ENCODE data around the gene RTL9. TPM values are rescaled to one million over a fixed set of nuclear protein-coding genes. Genes with fewer than 3 reads are reported as not detected.

RTL9 gene
- total RNA-seq: 0.43 to 0.55 TPM (median 0.47 TPM) in 3 replicates

- Mint-ChIP-seq H3K9me3 (peaks cover 11% of the 10 kb centered on the region), H3K36me3 (no peaks in the 10 kb centered on the region), H3K4me1 (no peaks in the 10 kb centered on the region), H3K27ac (no peak within 1 kb of the TSS), H3K4me3 (no peak within 1 kb of the TSS), H3K27me3 (ENCODE audit: low read depth) (no peaks in the 10 kb centered on the region)
- no peak for DNase-seq (ENCODE audit: low spot score in 2 of 2, unreplicated experiment in 2 of 2)
- TF ChIP-seq CTCF (IDR thresholded peaks at IDR 0.05; ENCODE audit: unreplicated experiment): no peak
These were observed at the start of gene RTL9 for GRCh38 chrX:110358548-110358947. Gene RTL9 (plus strand): TSS chrX:110358848. CDS start chrX:110450618, 91,770 bp downstream.

GRCh38 chrX:110310000-110310790 lies 48.5 kb upstream of the RTL9 start:
- Mint-ChIP-seq H3K9me3 (no peaks in the 10 kb centered on the region), H3K27me3 (ENCODE audit: low read depth) (no peaks in the 10 kb centered on the region), H3K4me1 (peaks cover 35% of the 10 kb centered on the region), H3K4me3 (no peak overlapping the region), H3K27ac (peak overlapping the region; percentile 77), H3K36me3 (no peaks in the 10 kb centered on the region)
- DNase-seq (ENCODE audit: low spot score in 2 of 2, unreplicated experiment in 2 of 2): no peak
- no peak for TF ChIP-seq CTCF (IDR thresholded peaks at IDR 0.05; ENCODE audit: unreplicated experiment)

- Mint-ChIP-seq H3K4me3 (no peak overlapping the region), H3K4me1 (peaks cover 40% of the 10 kb centered on the region), H3K9me3 (no peaks in the 10 kb centered on the region), H3K27ac (no peak overlapping the region), H3K36me3 (no peaks in the 10 kb centered on the region), H3K27me3 (ENCODE audit: low read depth) (no peaks in the 10 kb centered on the region)
- no peak for TF ChIP-seq CTCF (IDR thresholded peaks at IDR 0.05; ENCODE audit: unreplicated experiment)
- DNase-seq (ENCODE audit: low spot score in 2 of 2, unreplicated experiment in 2 of 2): no peak
These were observed 47.8 kb upstream of the RTL9 start for GRCh38 chrX:110310896-110311295.

- Mint-ChIP-seq H3K9me3 (no peaks in the 10 kb centered on the region), H3K27me3 (ENCODE audit: low read depth) (no peaks in the 10 kb centered on the region), H3K36me3 (no peaks in the 10 kb centered on the region), H3K4me3 (no peak overlapping the region), H3K4me1 (peaks cover 48% of the 10 kb centered on the region), H3K27ac (no peak overlapping the region)
- DNase-seq (ENCODE audit: low spot score in 2 of 2, unreplicated experiment in 2 of 2): no peak
- TF ChIP-seq CTCF (IDR thresholded peaks at IDR 0.05; ENCODE audit: unreplicated experiment): no peak
These were observed 47.0 kb upstream of the RTL9 start for GRCh38 chrX:110311437-110312230.

GRCh38 chrX:110315551-110315950 lies 43.1 kb upstream of the RTL9 start:
- peak overlapping the region; percentile 88 for H3K4me3 Mint-ChIP-seq
- H3K4me1 Mint-ChIP-seq: peaks cover 45% of the 10 kb centered on the region
- H3K36me3 Mint-ChIP-seq: no peaks in the 10 kb centered on the region
- no peak for TF ChIP-seq CTCF (IDR thresholded peaks at IDR 0.05; ENCODE audit: unreplicated experiment)
- no peak overlapping the region for H3K27ac Mint-ChIP-seq
- DNase-seq (ENCODE audit: low spot score in 2 of 2, unreplicated experiment in 2 of 2): no peak
- H3K9me3 Mint-ChIP-seq: no peaks in the 10 kb centered on the region
- H3K27me3 Mint-ChIP-seq (ENCODE audit: low read depth): no peaks in the 10 kb centered on the region
